SHP77 treated with DMSO at 0.1 percent for 48 hours (cell line): ENCODE results near the gene SLC2A1.
"Not testable (repeated sequence)": the region's sequence is repeated elsewhere in the genome, so short reads cannot be mapped to it uniquely, and the experiment has no call there.

Experiments
- DNase-seq: peaks from one replicate; lab custom pipeline; 2025; lab: John Stamatoyannopoulos, UW

Gene SLC2A1

GRCh38 chr1:42929434-42930177 is 29.1 kb downstream of the SLC2A1 start:
- no peak for DNase-seq

DNA sequence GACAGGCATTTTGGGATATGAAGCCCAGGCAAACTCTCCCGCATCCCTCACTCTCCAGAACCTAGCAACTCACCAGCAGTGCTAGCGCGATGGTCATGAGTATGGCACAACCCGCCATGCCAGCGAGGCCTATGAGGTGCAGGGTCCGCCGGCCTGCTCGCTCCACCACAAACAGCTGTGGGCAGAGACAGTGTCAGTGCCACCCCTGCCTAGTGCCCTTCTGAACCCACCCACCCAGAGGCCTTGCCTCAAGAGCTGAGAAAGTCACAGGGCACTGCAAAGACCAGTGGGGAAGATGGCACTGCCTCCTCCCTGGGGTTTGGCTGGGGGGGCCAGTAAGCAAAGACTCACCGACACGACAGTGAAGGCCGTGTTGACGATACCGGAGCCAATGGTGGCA is 29.8 kb downstream of the SLC2A1 start:
- no peak for DNase-seq

DNA sequence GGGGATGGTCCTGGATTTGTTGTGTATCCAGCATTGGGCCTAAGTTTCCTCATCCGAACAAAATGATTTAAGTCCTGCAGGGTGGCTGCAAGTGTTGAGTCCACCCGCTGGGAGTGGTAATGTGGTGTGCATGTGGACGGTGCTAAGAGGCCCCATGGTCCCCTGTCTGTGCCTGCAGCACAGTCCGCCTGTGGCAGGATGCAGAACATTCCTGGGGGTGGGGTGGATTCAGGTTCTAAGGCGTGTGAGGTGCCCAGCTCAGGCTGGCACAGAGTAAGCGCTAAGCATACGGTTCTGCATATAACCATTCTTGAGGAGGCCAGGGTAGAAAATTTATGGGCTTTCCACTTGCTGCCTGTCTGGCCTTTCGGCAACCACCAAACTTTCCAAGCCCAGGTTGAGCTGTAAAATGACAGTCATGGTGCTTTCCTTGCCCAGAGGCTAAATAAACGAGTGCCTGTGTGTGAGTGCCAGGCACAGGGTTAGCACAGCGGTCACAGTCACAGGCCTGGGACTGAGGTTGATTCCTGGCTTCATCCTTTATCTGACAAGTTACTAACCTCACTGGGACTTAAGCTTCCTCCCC is 30.7 kb downstream of the SLC2A1 start:
- DNase-seq, result no peak

DNA sequence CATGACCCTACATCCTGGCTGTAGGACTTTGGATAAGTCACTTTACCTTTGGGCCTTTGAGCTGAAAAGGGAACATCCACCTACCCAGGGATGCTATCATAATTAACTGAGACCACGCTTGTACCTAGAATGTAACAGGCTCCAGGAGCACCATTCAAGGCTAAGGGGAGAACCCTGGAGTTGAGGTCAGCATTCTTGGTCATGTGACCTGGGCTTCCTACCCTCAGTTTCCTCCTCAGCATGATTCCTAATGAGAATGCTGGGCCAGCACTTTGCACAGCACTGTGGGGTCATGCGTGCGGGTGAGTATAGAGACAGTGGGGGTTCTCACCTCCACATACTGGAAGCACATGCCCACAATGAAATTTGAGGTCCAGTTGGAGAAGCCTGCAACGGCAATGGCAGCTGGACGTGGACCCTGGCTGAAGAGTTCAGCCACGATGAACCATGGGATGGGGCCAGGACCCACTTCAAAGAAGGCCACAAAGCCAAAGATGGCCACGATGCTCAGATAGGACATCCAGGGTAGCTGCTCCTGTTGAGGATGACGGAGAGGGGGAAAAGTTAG is 31.3 kb downstream of the SLC2A1 start:
- DNase-seq, result no peak

GRCh38 chr1:42926879-42927242 is 31.8 kb downstream of the SLC2A1 start:
- DNase-seq, result no peak

DNA sequence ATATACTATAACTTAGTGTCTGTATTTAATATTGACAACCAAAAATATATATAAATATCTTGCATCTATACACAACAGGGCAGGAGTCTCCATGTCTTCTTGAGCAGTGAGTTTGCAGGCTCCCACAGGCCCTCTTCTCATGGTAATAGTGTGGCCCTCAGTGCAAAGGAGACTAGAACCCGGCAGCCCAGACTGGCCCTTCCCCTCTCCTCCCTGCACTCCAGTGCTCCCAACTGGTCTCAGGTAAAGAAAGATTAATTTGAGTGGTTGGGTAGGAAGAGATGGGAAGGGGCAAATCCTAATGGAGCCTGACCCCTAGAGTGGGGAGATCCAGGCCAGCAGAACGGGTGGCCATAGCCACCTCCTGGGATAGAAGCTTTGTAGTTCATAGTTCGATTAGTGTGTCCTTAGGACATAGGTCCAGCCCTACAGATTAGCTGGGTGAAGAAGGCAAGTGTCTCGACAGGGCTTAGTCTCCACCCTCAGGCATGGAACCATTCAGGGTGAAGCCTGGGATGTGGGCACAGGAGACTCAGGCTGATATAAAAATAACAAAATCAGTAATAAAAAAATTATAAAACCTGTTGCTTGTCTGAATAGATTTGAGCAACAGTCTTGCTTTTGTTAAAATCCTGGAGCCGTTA is 32.3 kb downstream of the SLC2A1 start:
- DNase-seq, result no peak

GRCh38 chr1:42924851-42925760 is 33.6 kb downstream of the SLC2A1 start:
- no peak for DNase-seq

GRCh38 chr1:42924082-42924850 is 34.4 kb downstream of the SLC2A1 start:
- peak; percentile 85 for DNase-seq

GRCh38 chr1:42923367-42924081 is 35.1 kb downstream of the SLC2A1 start:
- no peak for DNase-seq

DNA sequence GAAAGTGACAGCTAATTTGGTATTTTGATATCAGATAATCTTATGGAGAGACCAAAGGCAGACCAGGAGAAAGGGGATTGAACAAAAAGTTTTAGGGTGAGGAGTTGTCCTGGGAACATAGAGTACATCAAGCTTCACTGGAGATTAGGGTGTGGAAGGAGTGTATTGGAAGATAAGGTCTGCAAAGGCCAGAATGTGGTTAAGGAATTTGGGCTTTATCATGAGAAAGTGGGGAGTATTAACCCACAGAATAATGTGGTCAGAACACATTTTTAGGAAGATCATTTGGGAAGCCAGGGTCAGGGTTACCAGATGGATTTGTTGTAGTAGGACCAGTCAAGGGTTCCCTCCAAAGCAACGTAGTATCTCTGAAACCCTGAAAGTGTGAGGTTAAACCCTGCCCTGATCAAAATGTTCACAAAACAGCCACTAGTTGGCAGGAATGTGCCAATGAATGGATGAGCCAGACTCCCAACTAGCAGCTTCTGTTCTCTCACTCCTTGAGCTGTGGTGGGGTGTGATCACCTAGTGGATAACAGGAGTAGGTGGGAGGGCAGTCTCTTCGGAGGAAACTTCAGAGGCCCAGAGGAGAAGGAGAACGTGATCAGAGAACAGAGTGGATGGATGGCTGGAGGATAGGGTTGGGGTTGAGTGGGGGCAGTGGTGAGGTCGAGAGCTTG is 35.8 kb downstream of the SLC2A1 start:
- DNase-seq, result peak; percentile 30

DNA sequence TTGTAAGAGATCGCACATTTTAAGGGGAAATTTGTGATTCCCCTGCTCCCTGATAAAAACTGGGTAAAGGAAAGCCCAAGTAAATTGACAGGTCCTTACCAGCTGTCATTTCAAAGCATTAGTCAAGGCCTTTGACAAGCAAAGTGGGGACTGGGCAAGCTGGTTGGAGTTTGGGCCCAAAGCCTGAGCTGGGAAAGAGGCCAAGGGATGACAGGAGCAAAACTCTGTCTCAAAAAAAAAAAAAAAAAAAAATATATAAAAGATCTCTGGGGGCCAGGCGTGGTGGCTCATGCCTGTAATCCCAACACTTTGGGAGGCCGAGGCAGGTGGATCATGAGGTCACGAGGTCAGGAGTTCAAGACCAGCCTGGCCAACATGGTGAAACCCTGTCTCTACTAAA is 36.9 kb downstream of the SLC2A1 start:
- no peak for DNase-seq

- not testable (repeated sequence) for DNase-seq
Observed at GRCh38 chr1:42919651-42920050, 39.0 kb downstream of the SLC2A1 start.

GRCh38 chr1:42917241-42917495 is 41.5 kb downstream of the SLC2A1 start:
- no peak for DNase-seq

GRCh38 chr1:42915456-42915855 is 43.2 kb downstream of the SLC2A1 start:
- no peak for DNase-seq

DNA sequence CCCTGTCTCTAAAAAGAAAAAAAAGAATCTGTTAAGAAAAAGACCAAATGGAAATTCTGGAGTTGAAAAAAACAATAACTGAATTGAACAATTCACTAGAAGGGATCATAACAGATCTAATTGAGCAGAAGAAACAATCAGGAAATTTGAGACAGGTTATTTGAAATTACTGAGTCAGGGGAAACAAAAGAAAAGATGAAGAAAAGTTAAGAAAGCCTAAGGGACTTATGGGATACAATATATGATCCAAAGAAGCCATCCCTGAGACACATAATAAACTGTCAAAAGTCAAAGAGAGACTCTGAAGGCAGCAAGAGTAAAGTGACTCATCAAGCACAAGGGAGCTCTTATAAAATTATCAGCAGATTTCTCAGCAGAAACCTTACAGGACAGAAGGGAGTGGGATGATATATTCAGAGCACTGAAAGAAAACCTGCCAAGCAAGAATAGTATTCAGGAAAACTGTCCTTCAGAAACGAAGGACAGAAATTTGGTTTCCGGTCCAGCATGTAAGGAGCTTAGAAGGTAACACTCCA is 44.5 kb downstream of the SLC2A1 start:
- no peak for DNase-seq

DNA sequence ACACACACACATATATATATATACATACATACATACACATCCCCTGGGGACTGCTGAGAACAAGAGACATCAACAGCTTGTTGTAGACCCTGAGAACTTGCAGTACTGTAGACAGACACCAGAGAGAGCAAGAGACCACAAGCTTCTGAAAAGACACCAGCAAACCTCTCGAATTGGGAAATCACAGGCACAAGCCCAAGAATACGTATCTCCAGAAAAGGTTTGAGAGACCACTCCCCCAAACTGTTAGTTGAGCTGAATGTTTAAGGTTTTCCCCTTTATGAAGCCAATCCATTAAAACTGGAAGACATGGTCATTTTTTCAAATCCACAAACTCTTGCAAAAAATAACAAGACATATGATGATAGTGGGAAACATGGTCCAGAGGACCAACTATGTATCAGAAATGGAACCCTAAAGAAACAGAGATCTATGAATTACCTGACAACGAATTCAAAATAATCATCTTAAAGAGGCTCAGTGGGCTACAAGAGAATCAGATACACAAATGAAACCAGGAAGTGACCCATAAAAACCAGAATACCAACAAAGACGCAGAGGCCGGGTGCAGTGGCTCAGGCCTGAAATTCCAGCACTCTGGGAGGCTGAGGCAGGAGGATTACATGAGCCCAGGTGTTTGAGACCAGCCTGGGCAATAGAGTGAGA is 45.1 kb downstream of the SLC2A1 start:
- peak; percentile 53 for DNase-seq

DNA sequence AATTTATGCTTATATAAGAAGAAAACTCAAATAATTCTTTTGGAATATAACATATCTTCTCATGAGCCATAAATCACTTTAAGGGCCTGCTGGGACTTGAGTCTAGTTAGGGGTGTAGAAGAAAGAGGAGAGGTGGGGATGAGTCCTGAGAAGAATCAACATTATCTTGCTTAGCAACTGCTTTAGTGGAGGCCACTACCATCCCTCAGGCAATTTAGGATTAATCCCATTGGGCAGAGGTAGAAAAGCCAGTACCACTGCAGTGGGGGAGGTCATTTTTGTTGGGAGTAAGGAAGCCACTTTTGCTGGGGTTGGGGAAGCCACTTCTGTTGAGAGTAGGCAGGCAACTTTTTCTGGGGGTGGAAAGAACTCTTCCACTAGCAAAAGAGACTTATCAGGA is 47.7 kb downstream of the SLC2A1 start:
- no peak for DNase-seq

GRCh38 chr1:42908046-42908445 is 50.6 kb downstream of the SLC2A1 start:
- no peak for DNase-seq

GRCh38 chr1:42904434-42904833 is 54.2 kb downstream of the SLC2A1 start:
- no peak for DNase-seq

DNA sequence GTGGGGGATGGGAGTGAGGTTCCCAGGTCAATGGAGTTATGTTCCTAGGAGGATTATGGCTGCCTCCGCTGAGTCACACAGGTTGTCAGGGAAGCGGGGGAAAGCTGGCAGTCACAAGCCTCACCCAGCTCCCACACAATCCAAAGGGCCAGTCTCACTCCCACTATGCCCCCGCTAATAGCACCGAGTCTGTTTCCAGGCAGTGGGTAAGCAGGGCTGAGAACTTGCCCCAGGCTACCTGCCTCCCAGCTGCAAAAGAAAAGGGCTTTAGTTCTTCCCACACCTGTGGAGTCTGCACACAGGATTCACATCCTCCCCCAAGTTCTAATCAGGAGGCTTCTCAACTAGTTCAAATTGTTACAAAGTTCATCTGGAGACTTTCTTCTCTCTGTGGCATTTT is 58.7 kb downstream of the SLC2A1 start:
- not testable (repeated sequence) for DNase-seq
